22Rv1 (cell line): ENCODE measurements around the gene MCM10.

Experiments used
- CTCF ChIP-seq: fragments of 450-650 bp; IDR thresholded peaks from 2 replicates; pipeline ENCODE4 v1.5.1; 2017; ENCODE audit warnings: mild to moderate bottlenecking
- ZFX ChIP-seq: fragments of 450-650 bp; IDR thresholded peaks from 2 replicates; pipeline ENCODE4 v1.6.1; 2017; ENCODE audit warnings: antibody characterized with exemption, borderline replicate concordance

DNA sequence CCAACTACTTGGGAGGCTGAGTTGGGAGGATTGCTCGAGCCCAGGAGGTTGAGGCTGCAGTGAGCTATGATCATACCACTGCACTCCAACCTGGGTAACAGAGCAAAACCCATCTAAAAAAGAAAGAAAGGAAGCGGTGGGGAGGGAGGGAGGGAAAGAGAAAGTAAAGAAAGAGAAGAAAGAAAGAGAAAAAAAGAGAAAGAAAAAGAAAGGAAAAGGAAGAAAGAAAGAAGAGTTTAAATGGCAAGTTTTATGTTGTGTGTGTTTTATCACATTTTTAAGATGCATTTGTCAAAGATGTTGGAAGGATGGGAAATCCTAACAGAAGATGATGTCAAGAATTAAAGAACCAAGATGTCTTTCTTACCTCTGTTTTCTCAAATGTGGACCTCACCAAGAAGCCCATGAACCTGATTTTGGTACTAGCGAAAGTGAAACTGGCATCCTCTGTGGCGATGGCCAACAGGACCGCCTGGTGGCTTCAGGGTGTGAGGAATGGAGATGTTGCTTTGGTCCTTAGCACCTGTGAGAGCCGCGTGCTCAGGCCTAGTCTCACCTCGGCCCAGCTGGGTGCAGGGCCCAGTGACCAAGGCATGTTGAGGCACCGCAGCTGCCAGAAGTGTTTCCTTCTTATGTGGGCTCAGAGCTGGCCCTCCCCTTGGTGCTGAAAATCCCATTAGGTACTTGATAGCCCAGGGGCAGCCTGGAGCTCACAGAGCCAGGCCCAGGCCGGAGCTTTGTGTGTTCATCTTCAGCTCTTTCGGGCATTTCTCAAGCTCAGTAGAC, 63.0 kb downstream of the MCM10 start:
- TF ChIP-seq CTCF (no peak), ZFX (no peak)
